Cardiac muscle cell (in vitro differentiated cells and primary cell): Measurements from ENCODE around the gene PADI1. TPM values are rescaled to one million over a fixed set of nuclear protein-coding genes. Genes with fewer than 3 reads are reported as not detected.

Experiments
- DNase-seq, 2 donors: peaks; one replicate each; pipeline versions ENCODE4 v3.0.0 to v3.0.0-alpha.2; 2010 to 2017; ENCODE audit warnings: low read depth in 1 of 2, low spot score in 1 of 2
- H3K27ac ChIP-seq: fragments of 200-600 bp; sonication (generic); 2 replicates; pipeline ENCODE4 v1.5.1; 2016
- H3K27me3 ChIP-seq: fragments of 200-600 bp; sonication (generic); 2 replicates; pipeline ENCODE4 v1.6.0; 2016; ENCODE audit warnings: control low read depth
- H3K36me3 ChIP-seq: fragments of 200-600 bp; sonication (generic); 2 replicates; pipeline ENCODE4 v1.5.1; 2016; ENCODE audit warnings: control low read depth
- H3K4me1 ChIP-seq: fragments of 200-600 bp; sonication (generic); 2 replicates; pipeline ENCODE4 v1.8.1; 2017; ENCODE audit warnings: low read depth, mild to moderate bottlenecking, mixed run types
- H3K4me3 ChIP-seq: fragments of 200-600 bp; sonication (generic); 2 replicates; pipeline ENCODE4 v1.5.1; 2016; ENCODE audit warnings: mild to moderate bottlenecking
- H3K9me3 ChIP-seq: fragments of 200-600 bp; sonication (generic); 2 replicates; pipeline ENCODE4 v1.5.1; 2017; ENCODE audit warnings: low read depth, mild to moderate bottlenecking, control low read depth
- CTCF ChIP-seq: IDR thresholded peaks from 2 replicates; pipeline ENCODE4 v1.5.1; 2012; ENCODE audit warnings: low read depth, mild to moderate bottlenecking, low read length
- polyA plus RNA-seq: library from polyadenylated mRNA; unstranded; fragments of >200 nt; fragmentation: Nextera tagmentation; extraction: Ambion mirVana; gene quantifications from 2 replicates; pipeline ENCODE4 v1.2.1, GENCODE V29; 2016
- total RNA-seq: library from RNA; depleted of rRNA; stranded (reverse); fragments of >200 nt; gene quantifications from 2 replicates; pipeline ENCODE4 v1.2.3, GENCODE V29; 2016

Gene PADI1
- total and polyA plus RNA-seq, 2 experiments from 2014 or later, result 1.3 to 6.7 TPM

- Histone ChIP-seq H3K36me3 (no peaks in the 10 kb centered on the region), H3K27me3 (no peaks in the 10 kb centered on the region), H3K4me3 (no peak overlapping the region), H3K27ac (no peak overlapping the region), H3K9me3 (no peaks in the 10 kb centered on the region), H3K4me1 (no peaks in the 10 kb centered on the region)
- DNase-seq, result no peak
- TF ChIP-seq CTCF, result no peak
These were observed 15.9 kb upstream of the PADI1 start for GRCh38 chr1:17188889-17189631.

- Histone ChIP-seq H3K27ac (no peak overlapping the region), H3K9me3 (no peaks in the 10 kb centered on the region), H3K4me1 (no peaks in the 10 kb centered on the region), H3K4me3 (no peak overlapping the region), H3K36me3 (no peaks in the 10 kb centered on the region), H3K27me3 (no peaks in the 10 kb centered on the region)
- no peak for TF ChIP-seq CTCF
- DNase-seq, result no peak
These were observed 15.3 kb upstream of the PADI1 start for GRCh38 chr1:17189632-17189990.

GRCh38 chr1:17190010-17190995 is 14.6 kb upstream of the PADI1 start:
- no peak for TF ChIP-seq CTCF
- Histone ChIP-seq H3K27ac (no peak overlapping the region), H3K36me3 (no peaks in the 10 kb centered on the region), H3K9me3 (no peaks in the 10 kb centered on the region), H3K27me3 (no peaks in the 10 kb centered on the region), H3K4me1 (no peaks in the 10 kb centered on the region), H3K4me3 (no peak overlapping the region)
- peak in 1 of 2 donors; percentile 98 for DNase-seq

- no peak for TF ChIP-seq CTCF
These were observed 13.0 kb upstream of the PADI1 start for GRCh38 chr1:17191990-17192242.

GRCh38 chr1:17192394-17193221 is 12.3 kb upstream of the PADI1 start:
- H3K4me3 ChIP-seq, result no peak overlapping the region
- H3K27ac ChIP-seq, result no peak overlapping the region
- no peaks in the 10 kb centered on the region for H3K27me3 ChIP-seq
- no peaks in the 10 kb centered on the region for H3K36me3 ChIP-seq
- no peak for TF ChIP-seq CTCF
- peak in 1 of 2 donors; percentile 41 for DNase-seq
- no peaks in the 10 kb centered on the region for H3K4me1 ChIP-seq
- H3K9me3 ChIP-seq, result no peaks in the 10 kb centered on the region

More at GRCh38 chr1:17191990-17192242, 13.0 kb upstream of the PADI1 start:
- Histone ChIP-seq H3K4me3 (no peak overlapping the region), H3K27ac (no peak overlapping the region), H3K27me3 (no peaks in the 10 kb centered on the region), H3K4me1 (no peaks in the 10 kb centered on the region), H3K9me3 (no peaks in the 10 kb centered on the region), H3K36me3 (no peaks in the 10 kb centered on the region)
- DNase-seq, result no peak
